Uterine smooth muscle cell (primary cell): ENCODE data around the gene AP2M1. TPM values are rescaled to one million over a fixed set of nuclear protein-coding genes. Genes with fewer than 3 reads are reported as not detected.

ENCODE experiments used
- total RNA-seq: library from RNA; depleted of rRNA; stranded (reverse); fragments of >200 nt; gene quantifications from 2 replicates; pipeline ENCODE4 v1.2.3, GENCODE V29; 2014

The AP2M1 gene
- total RNA-seq, result 531 and 599 TPM in 2 replicates

DNA sequence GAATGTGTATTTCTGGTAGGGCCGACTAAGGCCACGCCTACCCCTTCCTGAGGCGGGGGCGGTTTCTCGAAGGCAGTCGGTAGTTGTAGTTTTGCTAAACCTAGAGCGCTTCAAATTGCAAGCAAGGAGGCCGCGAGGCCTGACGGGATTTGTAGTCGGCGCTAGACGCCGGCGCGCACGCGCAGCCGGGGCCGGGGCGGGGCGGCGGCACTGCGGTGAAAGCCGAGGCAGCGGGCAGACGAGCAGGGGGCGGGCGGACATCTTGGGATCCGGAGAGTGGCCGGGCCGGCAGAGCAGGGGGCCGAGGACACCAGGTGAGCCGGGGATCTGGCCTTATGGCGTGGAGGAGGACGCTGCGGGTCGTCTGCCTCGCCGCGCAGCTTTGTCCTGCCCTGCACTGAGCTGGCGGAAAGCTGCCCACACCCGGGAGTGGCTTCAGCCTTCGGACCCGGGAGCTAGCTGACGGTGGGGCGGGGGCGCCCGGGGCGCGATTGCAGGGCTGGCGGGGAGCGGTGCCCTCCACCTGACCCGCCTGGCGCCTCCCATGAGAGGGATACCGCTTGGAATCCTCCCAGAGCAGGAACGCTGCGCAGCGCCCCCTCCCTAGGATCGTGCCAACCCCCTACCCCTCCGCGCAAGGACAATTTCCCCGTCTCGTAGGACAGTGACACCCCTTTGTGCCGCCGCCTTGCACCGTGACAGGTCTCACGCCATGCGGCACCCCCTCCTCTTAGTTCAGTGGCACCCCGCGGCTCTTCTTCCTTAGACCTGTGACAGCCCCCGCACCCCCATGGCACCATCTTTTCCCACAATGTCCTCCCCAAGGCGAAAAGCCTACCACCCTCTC is at the start of gene AP2M1:
TSS of gene AP2M1 (plus strand) at position 210 of the 847 bp plus-strand sequence. CDS start 2,139 bp downstream, outside the sequence.

DNA sequence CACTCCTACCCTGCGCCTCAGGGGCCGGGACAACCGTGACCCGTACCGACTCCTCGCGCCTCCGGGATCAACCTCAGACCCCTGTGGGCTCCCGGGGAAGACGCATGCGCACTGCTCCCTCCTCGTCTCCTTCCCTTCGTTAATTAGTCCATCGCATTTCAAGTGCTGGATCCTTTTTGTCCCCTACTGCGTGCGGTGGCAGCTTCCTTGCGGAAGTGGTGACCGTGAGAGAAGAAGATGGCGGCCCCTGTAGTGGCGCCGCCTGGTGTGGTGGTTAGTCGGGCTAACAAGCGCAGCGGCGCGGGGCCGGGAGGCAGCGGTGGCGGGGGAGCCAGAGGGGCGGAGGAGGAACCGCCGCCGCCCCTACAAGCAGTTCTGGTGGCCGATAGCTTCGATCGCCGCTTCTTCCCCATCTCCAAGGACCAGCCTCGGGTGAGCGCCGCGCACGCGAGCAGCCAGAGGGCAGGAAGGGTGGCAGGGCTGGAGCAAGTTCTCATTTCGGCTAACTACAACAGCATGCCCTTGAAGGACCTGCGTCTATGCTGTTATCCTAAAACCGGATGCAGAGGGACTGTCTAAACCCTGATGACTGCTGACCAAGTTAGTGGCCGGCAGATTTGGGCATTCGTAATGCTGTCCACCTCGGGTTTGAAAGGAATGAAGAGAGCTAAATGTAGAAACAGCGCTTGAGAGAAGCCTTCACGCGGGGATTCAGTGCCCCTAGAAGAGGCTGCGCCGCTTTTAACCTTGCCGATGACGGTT is 39.3 kb upstream of the AP2M1 start, which contains the start of gene EIF2B5:
TSS of gene EIF2B5 (plus strand) at position 210 of the 762 bp plus-strand sequence. CDS start at position 238, 28 bp downstream.

DNA sequence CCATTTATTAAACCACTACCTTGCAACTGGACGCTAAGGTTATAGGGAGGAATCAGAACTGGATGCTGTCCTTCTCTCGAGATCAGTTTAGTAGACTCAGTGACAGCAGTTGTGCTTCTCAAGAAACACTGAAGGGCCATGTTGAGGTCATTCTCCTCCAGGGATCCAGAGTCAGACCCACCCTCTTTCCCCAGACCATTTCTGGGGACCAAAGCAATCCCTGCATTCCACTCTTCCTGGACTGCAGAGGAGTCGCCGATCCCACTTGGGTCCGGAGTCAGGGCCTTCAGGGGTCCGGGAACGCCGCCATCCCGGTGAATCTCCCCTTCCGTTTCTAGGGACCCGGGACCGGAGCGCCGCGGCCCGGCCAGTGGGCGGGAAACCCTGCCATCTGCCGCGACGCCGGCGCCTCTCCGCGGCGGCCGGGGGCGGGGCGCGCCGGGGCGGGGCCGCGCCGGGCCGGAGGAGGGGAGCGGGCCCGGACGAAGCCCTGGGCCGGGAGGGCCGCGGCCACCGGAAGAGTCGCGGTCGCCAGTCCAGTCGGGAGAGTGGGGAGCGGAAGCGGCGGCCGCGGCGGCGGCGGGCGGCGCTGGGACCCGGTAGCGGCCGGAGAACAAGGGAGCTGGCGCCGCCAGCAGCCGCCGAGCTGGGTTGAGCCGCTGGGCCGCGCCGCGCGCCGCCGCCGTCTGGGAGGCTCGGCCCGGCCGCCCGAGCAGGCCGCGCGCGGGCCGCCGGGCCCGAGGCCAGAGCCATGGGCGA is 19.6 kb upstream of the AP2M1 start, which contains the start of gene DVL3:
TSS of gene DVL3 (plus strand) at position 493 of the 759 bp plus-strand sequence. CDS start at position 752, 259 bp downstream.

DNA sequence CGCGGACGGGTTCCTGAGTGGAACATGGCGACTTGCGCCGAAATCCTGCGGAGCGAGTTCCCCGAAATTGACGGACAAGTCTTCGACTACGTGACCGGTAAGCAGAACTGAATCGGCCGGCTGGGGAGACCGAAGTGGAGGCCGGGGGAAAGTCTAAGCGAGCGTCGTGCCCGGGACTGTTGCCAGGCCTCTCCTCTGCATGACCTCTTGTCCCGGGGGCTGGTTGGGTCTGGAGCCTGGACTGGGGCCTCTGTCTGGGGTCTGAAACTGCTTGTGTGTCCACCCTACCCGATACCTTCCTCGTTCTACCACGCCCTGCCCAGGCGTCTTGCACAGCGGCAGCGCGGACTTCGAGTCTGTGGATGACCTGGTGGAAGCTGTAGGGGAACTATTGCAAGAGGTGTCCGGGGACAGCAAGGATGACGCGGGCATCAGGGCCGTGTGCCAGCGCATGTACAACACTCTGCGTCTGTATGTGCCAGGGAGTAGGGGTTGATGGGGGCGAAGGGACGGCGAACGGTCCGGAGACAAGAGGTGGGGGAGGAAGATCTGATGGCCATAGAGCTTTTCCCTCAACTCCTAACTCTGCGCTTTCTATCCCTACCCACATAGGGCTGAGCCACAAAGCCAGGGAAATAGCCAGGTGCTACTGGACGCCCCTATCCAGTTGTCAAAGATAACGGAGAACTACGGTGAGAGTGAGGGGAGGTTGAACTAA is 11.7 kb downstream of the AP2M1 start, which contains the start of gene ABCF3:
TSS of gene ABCF3 (plus strand) at position 16 of the 718 bp plus-strand sequence. CDS start at position 25, 9 bp downstream.

DNA sequence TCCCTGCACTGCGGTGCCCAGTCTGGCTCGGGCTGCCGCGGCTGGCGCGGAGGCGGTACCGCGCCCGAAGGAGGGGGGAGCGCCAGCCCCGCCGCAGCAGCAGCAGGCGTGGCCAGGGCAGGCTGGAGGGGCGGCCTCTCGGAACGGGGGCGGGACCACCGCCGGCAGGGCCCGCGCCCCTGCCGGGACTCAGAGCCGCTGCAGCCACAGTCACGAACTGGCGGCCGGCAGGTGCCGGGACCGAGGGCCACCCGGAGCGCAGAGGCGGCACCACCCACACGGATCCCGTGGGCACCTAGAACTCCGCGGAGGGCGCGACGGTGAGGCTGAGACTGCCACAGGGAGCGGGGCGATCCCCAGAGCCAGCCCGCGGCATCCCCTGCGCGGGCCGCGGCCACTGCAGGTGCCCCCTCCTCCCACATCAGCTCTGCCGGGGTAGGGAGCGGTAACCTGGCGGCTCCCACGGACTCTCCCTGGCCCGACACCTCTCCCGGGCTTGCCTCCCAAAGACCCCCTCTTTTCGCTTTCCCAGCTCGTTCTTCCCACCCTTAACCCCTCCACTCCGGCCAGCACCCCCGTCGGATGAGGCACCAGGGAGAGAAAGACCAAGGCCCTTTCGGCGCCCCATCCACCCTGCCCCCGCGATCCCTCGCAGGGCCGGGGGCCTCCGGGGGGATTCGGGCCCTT is 54.9 kb downstream of the AP2M1 start, which contains the start of gene VWA5B2:
TSS of gene VWA5B2 (plus strand) at position 192 of the 687 bp plus-strand sequence. CDS start 944 bp downstream, outside the sequence.

Other genes starting within 250 kb of the AP2M1 start
- gene ABCC5, start 157.0 kb upstream of the AP2M1 start, total RNA-seq, result 15.4 and 16.5 TPM in 2 replicates
- gene HTR3D, start 143.1 kb upstream of the AP2M1 start, total RNA-seq, result not detected in 2 replicates
- not detected in 2 replicates for gene HTR3C, start 121.8 kb upstream of the AP2M1 start, total RNA-seq
- not detected in 2 replicates for gene HTR3E, start 77.8 kb upstream of the AP2M1 start, total RNA-seq
- gene EIF2B5, start 39.5 kb upstream of the AP2M1 start, total RNA-seq, result 37.4 and 57.3 TPM in 2 replicates
- gene DVL3, start 19.5 kb upstream of the AP2M1 start, total RNA-seq, result 30.9 and 38.6 TPM in 2 replicates
- gene ABCF3, start 11.3 kb downstream of the AP2M1 start, total RNA-seq, result 51.6 and 57.7 TPM in 2 replicates
- not detected in 2 replicates for gene VWA5B2, start 54.7 kb downstream of the AP2M1 start, total RNA-seq
- gene ALG3, start 74.1 kb downstream of the AP2M1 start, total RNA-seq, result 31.5 and 33.0 TPM in 2 replicates
- 1.6 and 2.2 TPM in 2 replicates for gene EEF1AKMT4, start 74.8 kb downstream of the AP2M1 start, total RNA-seq
- 0.25 and 0.33 TPM in 2 replicates for gene CAMK2N2, start 86.7 kb downstream of the AP2M1 start, total RNA-seq
- gene ECE2, start 101.2 kb downstream of the AP2M1 start, total RNA-seq, result under 0.01 TPM in 1 of 2 replicates, not detected in the other
- 711 and 1,487 TPM in 2 replicates for gene PSMD2, start 124.4 kb downstream of the AP2M1 start, total RNA-seq
- gene EIF4G1, start 139.8 kb downstream of the AP2M1 start, total RNA-seq, result 282 and 359 TPM in 2 replicates
- gene FAM131A, start 162.7 kb downstream of the AP2M1 start, total RNA-seq, result 29.7 and 42.6 TPM in 2 replicates
- 2.7 and 4.1 TPM in 2 replicates for gene CLCN2, start 186.8 kb downstream of the AP2M1 start, total RNA-seq
- 108 and 155 TPM in 2 replicates for gene POLR2H, start 186.9 kb downstream of the AP2M1 start, total RNA-seq
- gene THPO, start 203.4 kb downstream of the AP2M1 start, total RNA-seq, result 0.25 and 0.66 TPM in 2 replicates
- 7.4 and 9.3 TPM in 2 replicates for gene CHRD, start 205.2 kb downstream of the AP2M1 start, total RNA-seq